Activated naive CD4-positive, alpha-beta T cell treated with anti-CD3 and anti-CD28 coated beads for 36 hours (primary cell): Measurements from ENCODE around the gene MRPL51. TPM values are rescaled to one million over a fixed set of nuclear protein-coding genes. Genes with fewer than 3 reads are reported as not detected.

Experiments
- total RNA-seq, 2 experiments: library from RNA; stranded (reverse); gene quantifications; one replicate each; pipeline ENCODE4 v1.2.3, GENCODE V29; 2021

The MRPL51 gene
- total RNA-seq, 2 experiments from 2014 or later: 273 to 278 TPM

Other genes starting within 250 kb of the MRPL51 start
- gene PLEKHG6, start 182.6 kb downstream of the MRPL51 start, total RNA-seq: not detected
- 10 to 100 TPM; 38.1 to 41.3 TPM for gene TNFRSF1A, start 151.2 kb downstream of the MRPL51 start, total RNA-seq
- under 1 TPM; 0.20 to 0.67 TPM for gene SCNN1A, start 117.7 kb downstream of the MRPL51 start, total RNA-seq
- 1 to 10 TPM; 2.1 to 3.1 TPM for gene LTBR, start 109.1 kb downstream of the MRPL51 start, total RNA-seq
- 10 to 100 TPM; 48.1 to 56.7 TPM for gene CD27, start 48.3 kb downstream of the MRPL51 start, total RNA-seq
- 10 to 100 TPM; 27.9 to 28.0 TPM for gene TAPBPL, start 41.2 kb downstream of the MRPL51 start, total RNA-seq
- 10 to 100 TPM; 31.9 to 33.5 TPM for gene VAMP1, start 22.6 kb downstream of the MRPL51 start, total RNA-seq
- gene NCAPD2, start 840 bp upstream of the MRPL51 start, total RNA-seq: 100 to 1,000 TPM; 252 to 261 TPM
- 1,000 to 10,000 TPM; 6,537 to 6,787 TPM for gene GAPDH, start 41.3 kb upstream of the MRPL51 start, total RNA-seq
- 1 to 10 TPM; 8.0 to 9.0 TPM for gene IFFO1, start 62.8 kb upstream of the MRPL51 start, total RNA-seq
- 10 to 100 TPM; 61.3 to 62.9 TPM for gene NOP2, start 75.0 kb upstream of the MRPL51 start, total RNA-seq
- gene CHD4, start 114.1 kb upstream of the MRPL51 start, total RNA-seq: 100 to 1,000 TPM; 232 to 245 TPM
- gene LPAR5, start 142.7 kb upstream of the MRPL51 start, total RNA-seq: 1 to 10 TPM; 1.7 to 2.2 TPM
- 1 to 10 TPM; 2.3 to 2.4 TPM for gene ACRBP, start 154.2 kb upstream of the MRPL51 start, total RNA-seq
- 10 to 100 TPM; 17.3 to 17.8 TPM for gene ING4, start 169.9 kb upstream of the MRPL51 start, total RNA-seq
- 10 to 100 TPM; 52.6 to 56.6 TPM for gene ZNF384, start 196.1 kb upstream of the MRPL51 start, total RNA-seq
- gene PIANP, start 207.6 kb upstream of the MRPL51 start, total RNA-seq: under 1 TPM; 0.21 to 0.27 TPM
- 10 to 100 TPM; 43.0 to 47.8 TPM for gene COPS7A, start 230.8 kb upstream of the MRPL51 start, total RNA-seq